ENCODE measurements around the gene FMNL2.
A peak's percentile ranks its signal among the peaks of the same experiment; 100 is the strongest.

FMNL2 gene

GRCh38 chr2:152558158-152558984 is 223.4 kb downstream of the FMNL2 start:
- peak; percentile 77 for DNase-seq (ENCODE audit: low spot score)

GRCh38 chr2:152559008-152559407 is 224.0 kb downstream of the FMNL2 start:
- DNase-seq (ENCODE audit: low spot score) = no peak

- DNase-seq (ENCODE audit: low spot score) = peak; percentile 67
Observed at GRCh38 chr2:152560166-152560565, 225.2 kb downstream of the FMNL2 start.

- no peak for DNase-seq (ENCODE audit: low spot score)
Observed at GRCh38 chr2:152560873-152561595, 226.1 kb downstream of the FMNL2 start.

GRCh38 chr2:152562198-152562884 is 227.4 kb downstream of the FMNL2 start:
- no peak for DNase-seq (ENCODE audit: low spot score)

- no peak for DNase-seq (ENCODE audit: low spot score)
Observed at GRCh38 chr2:152563764-152564163, 228.8 kb downstream of the FMNL2 start.

GRCh38 chr2:152564754-152565551 is 230.0 kb downstream of the FMNL2 start:
- no peak for DNase-seq (ENCODE audit: low spot score)

- DNase-seq (ENCODE audit: low spot score) = no peak
Observed at GRCh38 chr2:152565884-152566727, 231.1 kb downstream of the FMNL2 start.

- DNase-seq (ENCODE audit: low spot score) = peak; percentile 31
Observed at GRCh38 chr2:152566728-152567069, 231.7 kb downstream of the FMNL2 start.

GRCh38 chr2:152568531-152568930 is 233.6 kb downstream of the FMNL2 start:
- DNase-seq (ENCODE audit: low spot score) = no peak

- DNase-seq (ENCODE audit: low spot score) = no peak
Observed at GRCh38 chr2:152569186-152569585, 234.2 kb downstream of the FMNL2 start.

- peak; percentile 68 for DNase-seq (ENCODE audit: low spot score)
Observed at GRCh38 chr2:152571048-152571766, 236.2 kb downstream of the FMNL2 start.

GRCh38 chr2:152572031-152572430 is 237.1 kb downstream of the FMNL2 start:
- DNase-seq (ENCODE audit: low spot score) = no peak

GRCh38 chr2:152573168-152573567 is 238.2 kb downstream of the FMNL2 start:
- DNase-seq (ENCODE audit: low spot score) = peak; percentile 92

- DNase-seq (ENCODE audit: low spot score) = no peak
Observed at GRCh38 chr2:152577579-152577978, 242.6 kb downstream of the FMNL2 start.

GRCh38 chr2:152578573-152578972 is 243.6 kb downstream of the FMNL2 start:
- DNase-seq (ENCODE audit: low spot score) = no peak

GRCh38 chr2:152580714-152581113 is 245.7 kb downstream of the FMNL2 start:
- no peak for DNase-seq (ENCODE audit: low spot score)

GRCh38 chr2:152581360-152581759 is 246.4 kb downstream of the FMNL2 start:
- no peak for DNase-seq (ENCODE audit: low spot score)

- DNase-seq (ENCODE audit: low spot score) = no peak
Observed at GRCh38 chr2:152582081-152582480, 247.1 kb downstream of the FMNL2 start.

GRCh38 chr2:152583512-152584229 is 248.7 kb downstream of the FMNL2 start:
- no peak for DNase-seq (ENCODE audit: low spot score)
